ENCODE results near the gene HPGDS.
"Not testable (repeated sequence)": the region's sequence is repeated elsewhere in the genome, so short reads cannot be mapped to it uniquely, and the experiment has no call there.

Gene HPGDS

DNA sequence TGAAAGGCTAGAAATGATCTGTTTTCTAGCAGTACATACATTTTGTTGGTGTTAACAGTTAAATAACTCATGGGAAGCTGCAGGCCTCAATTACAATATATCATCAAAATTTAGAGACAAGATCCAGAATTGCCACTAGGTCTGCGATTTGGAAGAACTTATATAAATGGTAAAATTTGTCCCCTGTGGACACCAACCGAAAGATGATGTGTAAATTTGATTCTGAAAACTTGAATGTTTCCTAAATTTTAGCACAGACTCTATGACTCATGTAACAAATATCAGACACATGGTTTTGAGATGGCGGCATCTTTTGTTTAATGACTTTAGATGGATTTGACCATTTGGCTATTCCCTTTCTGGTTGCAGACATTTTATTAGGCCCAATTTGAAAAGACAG, 6.0 kb upstream of the HPGDS start:
- no peak for TF ChIP-seq POLR2A (IDR thresholded peaks at IDR 0.05; ENCODE audit: low read length)
- TF ChIP-seq GATA1 (IDR thresholded peaks at IDR 0.05; ENCODE audit: low read depth, low read length) = no peak
- DNase-seq = no peak

DNA sequence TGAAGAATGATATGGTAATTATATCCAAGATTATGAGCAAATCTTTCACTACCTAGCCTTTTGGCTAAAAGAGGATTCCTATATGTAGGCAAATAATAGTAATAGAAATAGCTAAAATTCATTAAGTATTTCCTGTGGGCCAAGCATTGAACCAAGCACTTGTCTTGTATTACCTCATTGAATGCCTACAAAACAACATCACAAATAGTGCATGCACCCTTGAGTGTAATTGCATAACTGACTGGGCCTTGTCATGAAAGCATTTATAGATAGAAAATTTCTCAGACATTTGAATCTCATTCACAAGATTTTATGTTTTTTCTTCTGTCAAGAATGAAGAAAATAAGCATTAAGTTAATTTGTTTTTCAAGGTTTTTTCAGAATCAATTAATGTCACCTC, 3.9 kb upstream of the HPGDS start:
- TF ChIP-seq POLR2A (IDR thresholded peaks at IDR 0.05; ENCODE audit: low read length) (no peak), GATA1 (IDR thresholded peaks at IDR 0.05; ENCODE audit: low read depth, low read length) (no peak)
- no peak for DNase-seq

GRCh38 chr4:94345969-94346368, 3.3 kb upstream of the HPGDS start:
- TF ChIP-seq POLR2A (IDR thresholded peaks at IDR 0.05; ENCODE audit: low read length) = no peak
- no peak for TF ChIP-seq GATA1 (IDR thresholded peaks at IDR 0.05; ENCODE audit: low read depth, low read length)

DNA sequence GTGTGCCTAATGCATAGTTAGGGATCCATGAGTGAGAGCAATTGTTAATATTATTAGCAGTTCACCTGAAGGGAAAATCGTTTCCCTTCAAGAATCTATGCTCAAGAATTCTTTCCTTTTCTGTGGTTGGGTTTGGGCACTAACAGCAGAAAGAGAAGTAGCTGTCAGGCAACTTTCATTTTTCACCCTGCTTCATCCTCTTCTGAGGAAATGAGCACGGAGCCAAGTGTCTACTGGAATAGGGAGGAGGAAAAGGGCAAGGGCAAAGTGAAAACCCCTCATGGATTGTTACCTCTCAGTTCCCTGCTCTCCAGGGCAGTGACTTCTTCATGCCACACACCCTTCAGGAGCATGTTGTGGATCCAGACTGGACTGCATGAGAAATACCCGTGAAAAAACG, 2.6 kb upstream of the HPGDS start:
- no peak for TF ChIP-seq GATA1 (IDR thresholded peaks at IDR 0.05; ENCODE audit: low read depth, low read length)
- no peak for TF ChIP-seq POLR2A (IDR thresholded peaks at IDR 0.05; ENCODE audit: low read length)
- no peak for DNase-seq

More at GRCh38 chr4:94345969-94346368, 3.3 kb upstream of the HPGDS start:
- DNase-seq = no peak

DNA sequence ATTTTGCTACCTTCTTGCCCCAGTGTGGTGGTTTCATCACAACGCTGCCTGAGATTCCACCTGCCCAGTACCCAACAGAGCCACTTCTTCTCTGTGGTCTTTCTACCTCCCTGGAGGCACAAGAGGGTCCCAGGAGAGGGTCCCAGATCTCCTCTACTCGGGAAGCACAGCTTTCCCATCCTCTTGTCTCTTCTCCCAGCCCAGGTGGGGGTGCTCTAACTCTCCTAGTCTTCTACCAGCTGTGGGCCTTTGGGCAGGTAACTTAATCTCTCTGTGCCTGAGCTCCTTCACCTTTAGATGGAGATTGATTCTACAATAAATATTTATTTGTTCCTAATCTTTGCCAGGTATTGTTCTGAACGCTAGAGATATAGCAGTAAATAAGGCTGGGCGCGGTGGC, 1.8 kb upstream of the HPGDS start:
- TF ChIP-seq POLR2A (IDR thresholded peaks at IDR 0.05; ENCODE audit: low read length) = no peak
- TF ChIP-seq GATA1 (IDR thresholded peaks at IDR 0.05; ENCODE audit: low read depth, low read length) = no peak
- no peak for DNase-seq

DNA sequence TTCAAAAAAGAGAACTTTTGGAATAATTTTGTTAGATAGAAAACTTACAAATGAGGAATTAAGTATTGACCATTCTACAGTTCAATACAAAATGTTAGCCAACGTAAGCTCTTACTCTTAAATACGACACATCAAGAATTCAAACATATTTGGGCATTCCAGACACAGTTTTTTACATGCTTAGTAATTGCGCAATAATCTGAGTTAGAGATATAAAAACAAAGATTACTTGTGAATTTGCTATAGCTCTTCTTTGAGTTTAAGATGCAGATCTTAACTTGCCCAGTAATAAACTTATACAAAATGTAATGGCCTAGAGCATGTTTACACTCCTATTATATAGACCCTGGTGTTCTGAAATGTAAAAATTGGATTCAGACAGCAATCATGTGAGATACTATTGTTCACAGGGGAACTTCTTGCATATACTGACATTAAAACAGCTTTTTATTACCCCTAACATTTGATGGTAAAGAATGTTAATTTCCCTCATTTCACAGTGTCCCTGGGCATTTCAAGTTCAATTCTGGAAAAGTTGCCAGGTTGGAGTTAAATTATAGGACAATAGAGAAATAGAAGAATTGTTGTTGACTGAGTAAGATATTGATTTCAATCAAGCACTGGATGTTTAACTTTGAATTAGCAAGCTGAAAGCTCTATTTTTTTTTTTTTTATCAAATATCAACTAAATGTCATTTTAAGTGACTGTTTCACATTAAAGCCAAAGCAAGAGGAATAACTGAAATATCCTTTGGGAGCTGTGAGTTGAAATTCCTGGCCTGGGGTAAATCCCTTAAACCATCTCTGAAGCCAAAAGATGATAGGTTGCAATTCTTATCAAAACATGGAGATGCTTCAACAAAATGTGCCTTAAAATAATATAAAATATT, 910 bp downstream of the HPGDS start:
- TF ChIP-seq GATA1 (IDR thresholded peaks at IDR 0.05; ENCODE audit: low read depth, low read length) = no peak
- TF ChIP-seq POLR2A (IDR thresholded peaks at IDR 0.05; ENCODE audit: low read length) = no peak
- DNase-seq = no peak

- peak in 1 of 2 experiments; percentile 23 for DNase-seq
Measured at GRCh38 chr4:94339779-94340178, 2.9 kb downstream of the HPGDS start.

DNA sequence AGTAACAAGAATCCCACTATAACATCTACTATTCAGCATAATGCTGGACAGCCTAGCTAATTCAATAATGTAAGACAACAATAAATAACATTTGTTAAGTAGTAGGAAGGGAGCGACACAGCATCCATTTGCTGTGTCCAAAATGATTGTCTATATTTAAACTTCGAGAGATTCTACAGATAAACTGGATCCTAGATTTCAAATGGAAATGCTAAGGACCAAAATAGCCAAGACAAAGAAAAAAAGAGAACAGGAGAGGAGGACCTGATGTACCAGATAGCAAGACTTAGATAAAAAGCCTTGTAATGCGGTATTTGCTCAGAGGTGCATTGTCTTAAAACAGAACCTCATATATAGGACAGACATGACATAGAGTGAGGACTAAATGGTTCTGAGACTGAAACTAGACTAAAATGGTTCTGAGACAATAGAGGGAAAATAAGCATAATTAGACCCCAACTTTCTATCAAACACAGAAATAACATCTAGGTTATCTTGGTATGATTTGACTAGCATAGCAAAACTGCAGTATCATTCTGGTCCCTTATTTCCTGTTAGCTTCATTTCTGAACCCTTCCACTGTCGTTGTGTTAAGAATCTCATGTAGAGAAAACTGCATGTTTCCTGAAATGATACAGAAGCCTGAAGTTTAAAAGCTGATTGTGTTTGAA, 3.8 kb downstream of the HPGDS start:
- peak; percentile 13 to 37 for DNase-seq
- TF ChIP-seq POLR2A (IDR thresholded peaks at IDR 0.05; ENCODE audit: low read length) (no peak), GATA1 (IDR thresholded peaks at IDR 0.05; ENCODE audit: low read depth, low read length) (no peak)

More at GRCh38 chr4:94339779-94340178, 2.9 kb downstream of the HPGDS start:
- TF ChIP-seq POLR2A (IDR thresholded peaks at IDR 0.05; ENCODE audit: low read length) (no peak), GATA1 (IDR thresholded peaks at IDR 0.05; ENCODE audit: low read depth, low read length) (no peak)

GRCh38 chr4:94336791-94337190, 5.8 kb downstream of the HPGDS start:
- not testable (repeated sequence) for DNase-seq

DNA sequence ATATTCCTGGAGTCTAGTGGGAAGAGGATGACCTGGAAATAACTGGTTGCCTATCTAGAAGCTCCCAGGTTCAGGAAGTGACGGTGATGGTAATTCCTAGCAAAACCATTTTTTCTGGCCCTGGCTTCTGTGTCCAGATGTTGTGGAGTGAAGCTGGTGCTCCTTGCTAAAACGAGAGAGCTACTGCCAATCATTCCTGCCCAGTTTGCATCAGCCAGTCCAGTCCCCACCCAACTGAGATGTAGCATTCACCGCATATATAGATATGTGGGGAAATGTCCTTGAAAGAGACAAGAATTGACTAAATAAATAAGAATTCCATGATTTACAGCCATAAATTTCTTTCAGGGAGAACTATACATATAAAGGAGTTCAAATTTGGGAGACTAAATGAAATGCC, 6.3 kb downstream of the HPGDS start:
- TF ChIP-seq GATA1 (IDR thresholded peaks at IDR 0.05; ENCODE audit: low read depth, low read length) (no peak), POLR2A (IDR thresholded peaks at IDR 0.05; ENCODE audit: low read length) (no peak)
- no peak for DNase-seq

DNA sequence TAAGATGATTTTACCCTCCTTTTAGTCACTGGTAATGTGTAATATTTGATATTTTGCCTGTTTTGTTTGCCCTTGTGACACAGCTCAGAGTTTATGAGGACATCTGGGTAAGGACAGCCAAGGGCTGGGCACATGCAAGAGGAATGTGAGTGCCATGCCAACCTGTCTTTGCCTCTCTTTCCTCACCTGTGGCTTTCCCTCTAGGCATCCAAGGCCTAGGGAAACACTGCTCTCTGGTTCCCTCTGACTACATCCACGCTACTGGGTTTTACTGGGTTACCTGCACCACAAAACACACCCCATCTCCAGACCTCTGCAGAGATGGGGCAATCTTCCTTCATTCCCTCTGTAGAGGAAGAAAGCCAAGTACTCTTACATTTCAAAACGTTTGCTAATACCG, 7.7 kb downstream of the HPGDS start:
- TF ChIP-seq POLR2A (IDR thresholded peaks at IDR 0.05; ENCODE audit: low read length) (no peak), GATA1 (IDR thresholded peaks at IDR 0.05; ENCODE audit: low read depth, low read length) (no peak)
- no peak for DNase-seq

GRCh38 chr4:94334476-94334875, 8.2 kb downstream of the HPGDS start:
- DNase-seq = no peak
- TF ChIP-seq POLR2A (IDR thresholded peaks at IDR 0.05; ENCODE audit: low read length) (no peak), GATA1 (IDR thresholded peaks at IDR 0.05; ENCODE audit: low read depth, low read length) (no peak)

GRCh38 chr4:94333866-94334265, 8.8 kb downstream of the HPGDS start:
- TF ChIP-seq POLR2A (IDR thresholded peaks at IDR 0.05; ENCODE audit: low read length) (no peak), GATA1 (IDR thresholded peaks at IDR 0.05; ENCODE audit: low read depth, low read length) (no peak)
- DNase-seq = no peak

DNA sequence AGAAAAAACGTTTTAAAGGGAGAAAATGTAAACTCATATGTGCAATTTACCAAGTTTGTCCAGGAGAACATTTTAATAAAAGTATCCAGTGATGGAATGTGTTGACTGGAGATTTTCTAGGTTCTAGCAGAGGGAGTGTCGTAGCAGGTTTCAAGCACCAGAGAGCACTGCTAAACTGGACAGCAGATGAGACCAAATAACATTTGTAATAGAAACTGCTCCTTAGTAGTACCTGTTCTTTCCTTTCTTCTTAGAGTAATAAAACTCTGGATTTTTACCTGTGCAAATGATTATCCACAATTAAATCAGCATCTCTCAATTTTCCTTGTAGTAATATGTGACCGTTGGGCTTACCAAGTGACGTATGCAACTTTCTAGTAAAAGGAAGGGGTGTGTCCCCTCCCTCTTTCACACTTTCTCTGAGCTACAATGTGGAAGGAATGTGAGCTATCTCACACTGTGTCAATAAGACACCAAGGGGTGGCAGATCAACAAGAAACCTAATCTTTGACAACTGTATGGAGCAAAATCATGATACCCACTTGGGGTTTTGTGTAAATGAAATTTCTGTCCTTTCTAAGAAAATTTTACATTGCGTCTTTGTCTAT, 9.5 kb downstream of the HPGDS start:
- TF ChIP-seq POLR2A (IDR thresholded peaks at IDR 0.05; ENCODE audit: low read length) (no peak), GATA1 (IDR thresholded peaks at IDR 0.05; ENCODE audit: low read depth, low read length) (no peak)

More for the DNA sequence above, 9.5 kb downstream of the HPGDS start:
- no peak for DNase-seq

All from erythroblast (primary cell).